Breast epithelium (tissue), 3 donors: Measurements from ENCODE around the gene FAM168A.

Source experiments
- CTCF ChIP-seq, 3 donors: fragments of 450-650 bp; IDR thresholded peaks; one replicate each; pipeline ENCODE4 v1.5.1; 2016 to 2017; ENCODE audit warnings: antibody characterized with exemption in 3 of 3, mild to moderate bottlenecking in 3 of 3, moderate library complexity in 3 of 3
- POLR2A ChIP-seq: fragments of 450-650 bp; IDR thresholded peaks from one replicate; pipeline ENCODE4 v1.6.1; 2016; ENCODE audit warnings: antibody characterized with exemption, mild to moderate bottlenecking, moderate library complexity

GRCh38 chr11:73576185-73576614 is 21.7 kb downstream of the FAM168A start:
- TF ChIP-seq CTCF (IDR thresholded peaks at IDR 0.05) (no peak), POLR2A (no peak)
